Measurements from ENCODE around the gene PHF21A.

GRCh38 chr11:45932217-45932616 is 189.0 kb downstream of the PHF21A start:
- no peak for TF ChIP-seq CTCF (IDR thresholded peaks at IDR 0.05)
- TF ChIP-seq POLR2A (IDR thresholded peaks at IDR 0.05): no peak

Measured in uterus (tissue), 2 donors.